ENCODE results near the gene UBB. TPM values are rescaled to one million over a fixed set of nuclear protein-coding genes. Genes with fewer than 3 reads are reported as not detected.

The UBB gene
- total and polyA plus RNA-seq, 2 experiments from 2014 or later, result 871 to 1,692 TPM

GRCh38 chr17:16353317-16354174, 27.3 kb upstream of the UBB start, which contains the start of gene CENPV (continued):
- TF ChIP-seq ZNF462 (CRISPR knock-in tag; IDR thresholded peaks at IDR 0.05), result no peak
- TF ChIP-seq JUNB (IDR thresholded peaks at IDR 0.05; ENCODE audit: unreplicated experiment), result no peak
- TF ChIP-seq ETS1 (IDR thresholded peaks at IDR 0.05), result no peak
- no peak for TF ChIP-seq EZH2phosphoT487 (IDR thresholded peaks at IDR 0.05; ENCODE audit: unreplicated experiment)

- DNase-seq (ENCODE audit: low spot score), result no peak
- H3K27me3 ChIP-seq (ENCODE audit: insufficient read depth), result peaks cover 17% of the 10 kb centered on the region; the same call in 1 of the 2 replicates
These were observed 26.3 kb upstream of the UBB start for GRCh38 chr17:16354585-16354984.

More at GRCh38 chr17:16354585-16354984, 26.3 kb upstream of the UBB start:
- H3K36me3 Mint-ChIP-seq (ENCODE audit: low read depth), result peaks cover 18% of the 10 kb centered on the region
- H3K9me3 Mint-ChIP-seq, result no peaks in the 10 kb centered on the region; the same call in 2 of the 3 replicates
- Histone ChIP-seq H2AFZ (no peak overlapping the region), H3F3A (replicated peaks; ENCODE audit: low read depth) (peaks cover 15% of the 10 kb centered on the region), H3K36me3 (ENCODE audit: insufficient read depth) (peaks cover 6% of the 10 kb centered on the region), H3K79me2 (replicated peaks; ENCODE audit: insufficient read depth) (peaks cover 30% of the 10 kb centered on the region), H3K9me2 (ENCODE audit: insufficient read depth) (no peaks in the 10 kb centered on the region), H3K4me3 (no peak overlapping the region), H3K4me2 (no peak overlapping the region), H4K20me1 (replicated peaks; ENCODE audit: insufficient read depth) (peaks cover 17% of the 10 kb centered on the region), H3K27ac (ENCODE audit: low read depth) (no peak overlapping the region), H3K4me1 (ENCODE audit: insufficient read depth) (peaks cover 25% of the 10 kb centered on the region)
- TF ChIP-seq CTCF (conservative IDR thresholded peaks at IDR 0.05; ENCODE audit: low read depth in 2 of 2) (no peak), EZH2 (IDR thresholded peaks at IDR 0.05; ENCODE audit: low read depth, unreplicated experiment) (no peak), POLR2AphosphoS5 (IDR thresholded peaks at IDR 0.05; ENCODE audit: low read depth) (no peak), ZNF331 (CRISPR knock-in tag; IDR thresholded peaks at IDR 0.05; ENCODE audit: low read depth) (no peak), ZNF114 (CRISPR knock-in tag; IDR thresholded peaks at IDR 0.05) (no peak), EZH2phosphoT487 (IDR thresholded peaks at IDR 0.05; ENCODE audit: unreplicated experiment) (no peak), ETS1 (IDR thresholded peaks at IDR 0.05) (no peak), NANOG (IDR thresholded peaks at IDR 0.05; ENCODE audit: borderline replicate concordance) (no peak), JUNB (IDR thresholded peaks at IDR 0.05; ENCODE audit: unreplicated experiment) (no peak)
- H3K27ac Mint-ChIP-seq, result no peak overlapping the region
- peak overlapping the region; percentile 44; the same call in 2 of the 3 replicates for H3K4me3 Mint-ChIP-seq
- ATAC-seq, result no peak; the same call in 2 of the 3 replicates
- peaks cover 14% of the 10 kb centered on the region for H3K4me1 Mint-ChIP-seq
- H3K27me3 Mint-ChIP-seq (ENCODE audit: insufficient read depth, low read depth, poor library complexity), result peaks cover 26% of the 10 kb centered on the region

All from GM23338 (cell line).